ENCODE measurements around the gene BCAP29.

Gene BCAP29

GRCh38 chr7:107584716-107585115 is 4.7 kb downstream of the BCAP29 start:
- DNase-seq = no peak

DNA sequence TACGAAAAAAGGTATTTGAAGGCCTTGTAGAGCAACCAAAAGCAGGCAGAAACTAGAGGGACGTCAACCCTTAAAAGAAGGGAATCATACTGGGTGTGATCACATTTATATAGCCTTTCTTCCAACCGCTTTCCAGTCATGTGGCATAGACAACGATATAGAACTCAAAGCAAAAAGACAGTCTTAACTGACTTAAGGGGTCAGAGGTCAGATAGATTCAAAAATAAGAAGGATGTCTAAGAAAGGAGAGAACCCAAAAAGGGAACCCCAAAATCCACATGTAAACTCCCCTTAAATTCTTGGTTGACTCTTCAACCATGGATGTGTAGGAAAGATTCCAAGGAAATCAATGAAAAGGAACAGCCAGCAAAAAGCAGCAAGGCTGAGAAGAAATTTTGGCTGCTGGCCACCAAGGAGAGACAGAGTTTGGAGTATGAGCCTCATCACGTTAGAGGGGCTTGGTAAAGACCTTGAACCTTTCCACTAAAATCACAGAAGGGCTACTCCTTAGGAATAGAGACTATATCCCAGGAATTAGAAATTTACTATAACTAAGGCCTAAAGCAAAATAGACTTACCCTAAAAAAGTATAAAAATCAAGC is 8.6 kb downstream of the BCAP29 start:
- DNase-seq = no peak

- no peak for DNase-seq
Measured at GRCh38 chr7:107591421-107591820, 11.4 kb downstream of the BCAP29 start.

DNA sequence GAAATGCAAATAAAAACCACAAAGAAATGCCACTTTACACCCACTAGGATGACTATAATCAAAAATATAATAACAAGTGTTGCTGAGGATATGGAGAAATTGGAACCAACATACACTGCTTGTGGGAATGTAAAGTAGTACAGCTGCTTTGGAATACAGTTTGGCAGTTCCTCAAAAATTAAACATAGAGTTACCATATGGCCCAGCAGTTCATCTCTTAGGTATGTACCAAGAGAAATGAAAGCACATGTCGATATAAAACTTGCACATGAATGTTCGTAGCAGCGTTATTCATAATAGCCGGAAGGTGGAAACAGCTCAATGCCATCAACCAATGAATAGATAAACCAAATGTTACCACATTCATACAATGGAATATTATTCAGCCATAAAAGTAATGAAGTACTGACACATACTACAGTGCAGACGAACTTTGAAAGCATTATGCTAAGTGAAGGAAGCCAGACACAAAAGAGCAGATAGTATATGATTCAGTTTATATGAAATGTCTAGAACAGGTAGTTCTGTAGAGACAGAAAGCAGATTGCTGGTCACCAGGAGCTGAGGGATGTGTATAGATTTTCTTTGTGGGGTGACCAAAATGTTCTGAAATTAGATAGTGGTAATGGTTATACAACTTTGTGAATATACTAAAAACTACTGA is 12.4 kb downstream of the BCAP29 start:
- DNase-seq = no peak

GRCh38 chr7:107593025-107593410 is 13.0 kb downstream of the BCAP29 start:
- no peak for DNase-seq

DNA sequence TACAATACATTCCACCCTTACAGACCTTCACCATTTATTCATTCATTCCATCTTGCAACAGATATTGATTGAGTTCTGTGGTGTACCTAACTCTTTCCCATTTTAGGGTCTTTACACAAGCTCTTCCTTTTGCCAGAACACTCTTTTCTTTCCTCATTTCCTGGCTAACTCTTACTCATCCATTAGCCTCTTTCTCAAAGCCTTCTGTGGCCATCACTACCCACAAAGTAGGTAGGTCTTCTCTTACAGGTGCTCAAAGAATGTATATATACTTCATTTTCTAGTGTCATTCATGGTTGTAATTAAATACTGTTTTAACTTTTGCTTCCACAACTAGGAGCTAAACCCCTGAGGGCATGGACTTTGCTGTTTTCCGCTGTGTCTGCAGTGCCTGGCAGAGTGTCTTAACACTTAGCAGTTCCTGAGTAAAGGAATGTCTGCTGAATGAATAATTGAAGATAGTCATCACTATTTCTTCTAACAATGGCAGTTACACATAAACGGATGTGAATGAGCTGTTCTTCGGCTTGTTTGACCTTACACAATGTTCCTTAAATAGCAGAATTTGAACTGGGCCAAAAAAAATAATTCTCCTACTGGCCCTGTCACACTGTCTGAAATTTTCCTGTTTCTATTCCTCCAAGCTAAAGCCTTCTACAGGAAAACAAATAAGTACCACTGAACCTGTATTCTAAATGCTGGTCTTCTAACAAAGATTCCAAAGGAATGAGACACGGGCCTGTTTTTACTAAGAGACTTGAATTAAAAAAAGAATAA is 15.1 kb downstream of the BCAP29 start:
- no peak for DNase-seq

DNA sequence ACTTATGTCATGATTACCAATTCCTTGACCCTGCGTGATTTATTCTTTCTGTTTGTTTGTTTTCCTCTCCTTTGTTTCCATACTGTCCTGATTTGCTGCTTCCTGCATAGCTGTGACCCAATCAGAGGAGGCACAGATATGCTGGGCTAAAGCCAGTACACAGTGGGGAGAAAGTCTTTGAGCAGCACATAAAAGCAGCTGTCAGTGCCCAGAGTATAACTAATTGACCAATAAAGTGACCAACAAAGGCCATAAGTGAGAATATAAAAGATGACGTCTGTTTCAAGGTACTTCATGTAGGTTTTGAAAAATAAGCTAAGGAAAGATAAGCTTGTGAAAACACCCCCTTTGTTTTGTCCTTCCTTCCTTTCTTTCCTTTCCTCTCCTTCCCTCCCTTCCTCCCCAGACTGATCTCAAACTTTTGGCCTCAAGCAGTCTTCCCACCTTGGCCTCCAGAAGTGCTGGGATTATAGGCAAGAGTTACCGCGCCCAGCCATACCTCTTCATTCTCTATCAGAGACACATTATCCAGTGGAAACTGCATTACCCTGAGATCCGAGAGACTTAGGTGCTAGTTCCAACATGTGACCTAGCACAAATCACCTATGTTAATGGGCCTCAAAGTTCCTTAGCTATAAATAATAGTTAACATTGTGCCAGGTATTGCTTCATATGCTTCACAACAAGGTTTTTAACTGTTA is 17.0 kb downstream of the BCAP29 start:
- DNase-seq = no peak

GRCh38 chr7:107597582-107597916 is 17.5 kb downstream of the BCAP29 start:
- DNase-seq = no peak

DNA sequence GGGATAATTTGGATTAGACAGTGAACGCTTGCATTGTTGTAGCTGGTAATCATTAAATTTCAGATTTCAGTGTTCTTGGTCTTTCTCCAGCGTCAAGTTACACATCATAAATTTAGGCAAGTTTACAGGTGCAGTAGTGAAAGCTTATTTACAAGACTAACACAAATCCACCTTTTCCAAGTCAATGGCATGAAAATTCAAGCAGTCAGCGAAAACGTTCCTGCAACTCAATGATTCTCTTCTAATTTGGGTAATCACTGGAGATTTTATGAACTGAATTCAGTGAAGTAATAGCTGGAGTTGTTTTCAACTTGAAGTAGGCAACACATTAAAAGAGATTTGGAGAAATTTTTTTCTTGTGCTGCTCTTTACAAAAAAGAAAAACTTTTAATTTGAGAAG is 17.9 kb downstream of the BCAP29 start:
- DNase-seq = no peak

DNA sequence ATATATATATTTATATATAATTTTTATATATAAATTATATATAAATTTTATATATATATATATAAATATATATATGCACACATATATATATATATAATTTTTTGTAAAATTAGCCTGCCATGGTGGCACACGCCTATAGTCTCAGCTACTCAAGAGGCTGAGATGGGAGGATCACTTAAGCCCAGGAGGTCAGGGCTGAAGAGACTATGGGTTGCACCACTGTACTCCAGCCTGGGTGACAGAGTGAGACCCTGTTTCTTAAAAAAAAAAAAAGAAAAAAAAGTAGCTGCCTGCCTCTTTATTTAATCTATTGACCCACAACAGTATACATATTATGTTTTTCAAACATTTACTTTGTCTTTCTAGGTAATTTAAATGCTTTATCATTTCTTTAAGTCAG is 19.2 kb downstream of the BCAP29 start:
- no peak for DNase-seq

DNA sequence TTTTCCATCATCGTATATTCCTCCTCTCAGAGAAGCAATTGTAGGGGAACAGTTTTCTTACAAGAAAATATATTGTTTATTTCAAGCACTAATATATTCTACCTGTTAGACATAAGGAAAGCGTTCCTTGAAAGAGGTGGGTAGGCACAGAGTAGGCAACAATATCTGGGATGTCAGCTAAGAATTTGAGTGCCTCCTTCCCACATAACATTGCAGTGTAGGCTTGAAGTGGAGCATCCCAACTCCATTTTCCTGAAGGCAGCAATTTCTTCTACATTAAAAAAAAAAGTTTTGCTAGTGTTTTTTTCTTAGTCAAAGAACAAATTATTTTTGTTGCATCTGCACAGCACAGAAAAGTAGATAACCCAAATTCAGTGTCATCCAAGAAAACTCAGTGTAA is 20.8 kb downstream of the BCAP29 start:
- no peak for DNase-seq

GRCh38 chr7:107605218-107605815 is 25.3 kb downstream of the BCAP29 start:
- DNase-seq = no peak

DNA sequence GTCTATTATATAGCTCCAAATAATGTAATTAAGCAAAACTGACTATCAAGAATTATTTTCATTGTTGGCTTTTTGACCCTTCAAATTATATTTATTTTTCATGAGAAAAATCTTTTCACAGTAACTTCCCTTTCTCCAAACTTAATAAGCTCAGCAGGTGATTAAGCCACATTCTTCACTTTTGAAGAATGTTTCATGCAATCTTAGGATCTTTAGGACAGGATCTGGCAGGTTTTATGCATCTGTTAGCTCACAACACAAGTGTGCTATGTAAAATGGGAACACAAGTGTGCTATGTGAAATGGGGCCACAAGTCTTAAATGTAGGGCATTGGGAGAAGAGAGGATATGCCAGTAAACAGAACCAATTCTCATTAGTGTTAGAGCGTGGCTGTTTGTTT is 26.3 kb downstream of the BCAP29 start:
- no peak for DNase-seq

DNA sequence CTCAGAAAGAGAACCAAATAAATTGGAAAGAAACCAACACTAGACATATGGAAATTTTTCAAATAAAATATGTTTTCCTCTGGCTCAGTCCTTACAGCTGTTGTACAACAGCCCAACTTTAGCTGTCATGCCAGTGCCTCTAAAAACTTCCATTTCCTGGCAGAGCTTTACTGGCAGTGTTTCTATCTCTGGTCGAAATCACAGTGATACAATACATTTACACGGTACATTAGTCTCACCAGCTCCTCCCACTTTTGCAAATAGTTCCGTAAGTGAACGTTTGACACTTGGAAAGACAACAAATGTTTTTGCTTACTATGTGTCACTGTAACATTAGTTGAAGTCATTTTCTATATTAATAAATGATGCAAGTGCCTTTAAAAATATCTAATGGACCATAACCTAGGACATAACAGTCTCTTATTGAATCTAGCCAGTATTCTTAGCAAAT is 29.8 kb downstream of the BCAP29 start:
- no peak for DNase-seq

DNA sequence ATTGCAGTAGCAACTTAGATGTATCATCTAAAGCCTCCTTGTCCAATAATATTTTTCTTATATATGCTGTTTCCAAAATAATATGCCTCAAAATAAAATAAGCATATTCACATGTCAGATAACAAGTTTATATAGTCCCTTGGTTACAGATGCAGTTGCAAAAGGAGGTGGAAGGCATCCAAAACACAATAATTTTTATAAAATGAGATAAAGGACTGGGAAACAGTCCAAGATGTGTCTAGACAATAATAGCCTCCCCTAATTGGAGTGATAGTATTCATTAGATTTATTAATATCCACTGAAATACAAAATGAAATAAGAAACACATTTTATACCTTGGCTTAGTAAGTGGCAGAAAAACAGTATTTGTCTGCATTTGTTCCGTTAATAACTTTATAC is 30.3 kb downstream of the BCAP29 start:
- DNase-seq = no peak

GRCh38 chr7:107613439-107613838 is 33.4 kb downstream of the BCAP29 start:
- DNase-seq = no peak

DNA sequence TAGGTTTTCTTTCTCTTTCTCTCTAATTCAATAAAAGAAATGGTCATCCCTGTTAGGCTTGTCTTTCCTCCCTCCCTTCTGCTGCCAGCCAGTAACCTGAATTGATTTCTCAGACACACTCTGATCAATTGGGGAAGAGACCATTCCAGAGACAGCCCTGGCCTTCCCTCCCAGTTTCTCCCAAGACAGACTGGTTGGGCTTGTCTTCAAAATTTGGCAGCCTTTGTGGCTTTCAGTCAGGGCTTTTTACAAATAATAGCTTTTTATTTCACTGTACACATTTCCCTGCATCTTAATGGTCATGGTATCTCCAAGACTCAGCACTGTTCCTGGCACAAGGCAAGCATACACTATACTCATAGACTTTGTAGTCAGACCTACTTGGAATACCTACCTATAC is 33.9 kb downstream of the BCAP29 start:
- DNase-seq = no peak

DNA sequence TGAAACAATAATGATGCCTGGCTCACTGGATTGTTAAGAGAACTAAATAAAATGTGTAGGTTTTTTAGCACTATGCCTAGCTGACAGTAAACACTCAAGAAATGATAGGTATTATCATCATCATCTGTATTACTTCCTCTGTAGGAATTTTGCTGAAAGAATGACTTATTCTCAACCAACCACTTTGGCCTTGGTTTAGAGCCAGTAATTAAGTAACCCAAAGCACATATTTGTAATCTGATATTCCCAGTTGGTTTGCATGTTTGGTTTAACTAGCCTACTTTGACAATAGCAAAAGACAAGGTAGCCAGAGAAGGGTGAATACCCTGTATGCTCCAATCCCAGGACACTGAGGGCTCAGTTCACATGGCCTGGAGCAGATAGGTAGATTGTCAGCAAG is 34.4 kb downstream of the BCAP29 start:
- DNase-seq = no peak

GRCh38 chr7:107615910-107616680 is 36.0 kb downstream of the BCAP29 start:
- DNase-seq = no peak

GRCh38 chr7:107622429-107622828 is 42.4 kb downstream of the BCAP29 start:
- DNase-seq = no peak

DNA sequence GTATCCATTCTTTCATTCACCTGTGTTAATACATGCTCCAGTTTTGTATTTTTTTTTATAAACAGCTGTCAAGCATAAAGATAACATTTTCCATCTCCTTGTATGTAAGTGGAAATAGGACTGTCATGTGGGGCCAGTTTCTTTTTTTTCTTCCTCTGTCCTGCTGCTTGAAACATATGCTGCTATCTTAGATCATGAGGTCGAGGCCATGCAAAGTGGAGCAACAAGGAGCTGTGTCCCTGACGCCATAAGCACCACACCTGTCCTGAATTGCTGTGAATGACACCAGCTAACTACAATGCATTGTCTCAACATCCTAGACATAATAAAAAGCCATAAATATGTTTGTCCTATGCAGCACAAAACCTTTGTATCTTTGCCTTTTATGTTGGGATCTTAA is 42.8 kb downstream of the BCAP29 start:
- no peak for DNase-seq

GRCh38 chr7:107627002-107627401 is 47.0 kb downstream of the BCAP29 start:
- DNase-seq = no peak
